H1 (cell line): Measurements from ENCODE around the gene NFX1. TPM values are rescaled to one million over a fixed set of nuclear protein-coding genes. Genes with fewer than 3 reads are reported as not detected.

Source experiments
- ATF2 ChIP-seq: IDR thresholded peaks from 2 replicates; pipeline ENCODE4 v1.6.1; 2012; ENCODE audit warnings: low read length, inconsistent platforms
- CBX5 ChIP-seq: fragments of 300-800, 300-1000 bp; sonication (generic); IDR thresholded peaks from 2 replicates; pipeline ENCODE4 v1.7.1; 2016; ENCODE audit warnings: antibody characterized with exemption, low read length, low read depth
- POLR2A ChIP-seq, 2 experiments: IDR thresholded peaks; 1 replicate in 1 of 2; 2 replicates in 1 of 2; pipeline ENCODE4 v1.6.1; 2011; ENCODE audit warnings: low read depth in 2 of 2, low read length in 2 of 2, mild to moderate bottlenecking in 2 of 2; ENCODE audit errors: control extremely low read depth in 1 of 2
- SP2 ChIP-seq: IDR thresholded peaks from 2 replicates; pipeline ENCODE4 v1.6.1; 2012; ENCODE audit warnings: mild to moderate bottlenecking, low read length, inconsistent platforms
- SP4 ChIP-seq: IDR thresholded peaks from 2 replicates; pipeline ENCODE4 v1.6.1; 2012; ENCODE audit warnings: low read length, inconsistent platforms
- TCF12 ChIP-seq: IDR thresholded peaks from 2 replicates; pipeline ENCODE4 v1.6.1; 2011; ENCODE audit warnings: low read depth, mild to moderate bottlenecking, low read length
- ZNF274 ChIP-seq: IDR thresholded peaks from 2 replicates; pipeline ENCODE4 v1.7.0; 2012; ENCODE audit warnings: low read length, borderline replicate concordance; ENCODE audit errors: extremely low read depth
- polyA plus RNA-seq, 7 experiments: library from polyadenylated mRNA; depleted of rRNA in 3 of 7; stranded (reverse) in 5 of 7; unstranded in 2 of 7; fragments of >200 nt in 5 of 7; fragments of 200-250 nt in 2 of 7; gene quantifications; 1 replicate in 5 of 7; 2 replicates in 1 of 7; 4 replicates in 1 of 7; pipeline versions ENCODE4 v1.2.1 to v1.2.3, GENCODE V29; 2011 to 2013; ENCODE audit warnings: missing spikeins in 2 of 7, mixed read lengths in 2 of 7
- total RNA-seq: library from RNA; stranded (reverse); fragmentation: NEBNext Ultra II Directional; extraction: Animal tissue kit (Norgen Biotek cat#: 25700); gene quantifications from 2 replicates; pipeline ENCODE4 v1.2.1, GENCODE V29; 2021

The NFX1 gene
- total and polyA plus RNA-seq, 2 of the 8 experiments (the other 6 are each of a cell fraction or from before 2014, with no cell fraction given) = 19.4 to 28.4 TPM

GRCh38 chr9:33249087-33249658 lies 41.1 kb upstream of the NFX1 start (continued):
- TF ChIP-seq TCF12 = no peak
- no peak for TF ChIP-seq ATF2
- TF ChIP-seq SP2 = no peak
- no peak for TF ChIP-seq SP4
- no peak for TF ChIP-seq CBX5
- no peak for TF ChIP-seq ZNF274
- TF ChIP-seq POLR2A (IDR thresholded peaks at IDR 0.05; ENCODE audit: control extremely low read depth in 1 of 2, low read depth in 2 of 2, low read length in 2 of 2) = no peak
